ENCODE measurements around the gene TTBK1. TPM values are rescaled to one million over a fixed set of nuclear protein-coding genes. Genes with fewer than 3 reads are reported as not detected.

The TTBK1 gene
- total and polyA plus RNA-seq, 5 donors from 2014 or later = 0.22 TPM; not detected in 4

GRCh38 chr6:43271103-43271815 is 28.0 kb downstream of the TTBK1 start:
- no peak for DNase-seq
- no peak overlapping the region for H3K4me3 ChIP-seq (ENCODE audit: low read depth, low read length)
- Mint-ChIP-seq H3K27me3 (peaks cover 29% of the 10 kb centered on the region), H3K4me1 (peaks cover 0 to 18% (median 6%) of the 10 kb centered on the region in 4 donors), H3K9me3 (no peaks in the 10 kb centered on the region), H3K36me3 (no peaks in the 10 kb centered on the region), H3K27ac (no peak overlapping the region), H3K4me3 (peak overlapping the region in 2 of 4 donors; percentile 36 to 45)
- H3K9me3 ChIP-seq (ENCODE audit: control insufficient read depth in 2 of 2, low read length in 2 of 2) = no peaks in the 10 kb centered on the region
- ATAC-seq (ENCODE audit: low read depth in 2 of 2) = no peak
- peaks cover 25% of the 10 kb centered on the region for H3K4me1 ChIP-seq (ENCODE audit: control insufficient read depth, insufficient read depth, low read length, poor library complexity, severe bottlenecking)
- no peaks in the 10 kb centered on the region for H3K27me3 ChIP-seq (ENCODE audit: control insufficient read depth, insufficient read depth, low read length)
- H3K27ac ChIP-seq (ENCODE audit: insufficient read depth, low read length, poor library complexity, severe bottlenecking) = no peak overlapping the region
- no peaks in the 10 kb centered on the region for H3K36me3 ChIP-seq (ENCODE audit: control insufficient read depth, insufficient read depth, low read length)

DNA sequence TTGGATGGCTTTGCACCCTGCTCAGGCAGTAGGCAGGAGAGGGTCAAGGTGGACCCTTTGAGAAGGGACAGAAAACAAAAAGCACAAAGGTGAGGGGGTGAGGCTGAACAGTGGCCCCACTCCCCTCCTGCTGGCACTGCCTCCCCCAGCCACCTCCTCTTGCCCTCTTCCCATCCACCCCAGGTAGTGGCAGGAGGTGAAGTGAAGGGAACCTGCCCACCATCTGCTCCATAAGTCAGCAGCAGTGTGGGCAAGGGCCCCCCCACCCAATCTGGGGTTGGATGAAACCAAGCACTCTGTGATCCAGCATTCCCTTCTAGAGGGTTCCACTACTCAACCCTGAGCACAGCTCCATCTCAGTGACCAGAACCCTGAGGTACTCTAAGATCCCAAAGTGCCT is 28.7 kb downstream of the TTBK1 start:
- H3K4me1 ChIP-seq (ENCODE audit: control insufficient read depth, insufficient read depth, low read length, poor library complexity, severe bottlenecking) = peaks cover 29% of the 10 kb centered on the region
- H3K27me3 ChIP-seq (ENCODE audit: control insufficient read depth, insufficient read depth, low read length) = peaks cover 3% of the 10 kb centered on the region
- Mint-ChIP-seq H3K27ac (no peak overlapping the region), H3K4me3 (peak overlapping the region in 2 of 4 donors; percentile 61 to 70), H3K4me1 (peaks cover 0 to 23% (median 7%) of the 10 kb centered on the region in 4 donors), H3K9me3 (no peaks in the 10 kb centered on the region), H3K27me3 (peaks cover 36% of the 10 kb centered on the region), H3K36me3 (no peaks in the 10 kb centered on the region)
- DNase-seq (no peak), ATAC-seq (ENCODE audit: low read depth in 2 of 2) (no peak)
- no peaks in the 10 kb centered on the region for H3K36me3 ChIP-seq (ENCODE audit: control insufficient read depth, insufficient read depth, low read length)
- no peaks in the 10 kb centered on the region for H3K9me3 ChIP-seq (ENCODE audit: control insufficient read depth in 2 of 2, low read length in 2 of 2)
- no peak overlapping the region for H3K27ac ChIP-seq (ENCODE audit: insufficient read depth, low read length, poor library complexity, severe bottlenecking)
- no peak overlapping the region for H3K4me3 ChIP-seq (ENCODE audit: low read depth, low read length)

GRCh38 chr6:43273707-43274106 is 30.4 kb downstream of the TTBK1 start:
- no peak overlapping the region for H3K27ac Mint-ChIP-seq
- peak overlapping the region; percentile 16 to 73 (median 66) for H3K4me3 Mint-ChIP-seq
- peaks cover 41% of the 10 kb centered on the region for H3K27me3 Mint-ChIP-seq

DNA sequence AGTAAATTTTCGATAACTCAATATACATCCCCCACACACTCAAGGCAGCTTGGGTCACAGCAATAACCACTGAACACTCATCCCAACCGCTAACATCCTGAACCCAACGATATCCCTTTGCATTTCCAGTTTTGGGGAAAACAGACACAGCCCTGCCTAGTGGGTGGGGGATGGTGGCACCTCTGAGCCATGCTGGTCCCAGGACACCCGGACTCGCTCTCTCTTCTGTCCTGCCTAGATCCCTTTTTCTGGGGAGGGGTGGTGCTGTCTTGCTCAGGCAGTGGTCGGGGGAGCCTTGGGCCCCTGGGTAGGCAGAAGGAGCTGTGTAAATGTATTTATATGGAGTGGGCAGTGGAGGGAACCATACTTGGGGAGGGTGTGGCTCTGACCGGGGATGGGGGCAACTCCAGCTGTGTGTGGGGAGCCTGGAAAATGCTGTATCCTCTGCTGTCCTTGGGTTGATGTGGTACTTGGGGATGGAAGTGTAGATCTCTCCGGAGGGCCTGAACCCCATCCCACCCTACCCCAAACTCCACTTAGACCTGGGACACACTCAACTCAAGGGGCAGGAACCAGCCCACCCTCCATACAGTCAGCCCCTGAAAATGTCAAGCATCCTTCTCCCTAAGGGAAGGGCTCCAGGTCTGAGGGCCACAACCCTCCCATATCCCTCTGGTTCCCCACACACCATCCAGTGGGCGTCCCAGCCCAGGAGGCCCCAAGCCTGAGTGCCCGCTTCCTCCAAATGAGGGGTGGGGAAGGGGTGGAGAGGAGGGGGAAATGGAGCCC is 31.0 kb downstream of the TTBK1 start:
- Histone ChIP-seq H3K27me3 (ENCODE audit: control insufficient read depth, insufficient read depth, low read length) (peaks cover 3% of the 10 kb centered on the region), H3K4me1 (ENCODE audit: control insufficient read depth, insufficient read depth, low read length, poor library complexity, severe bottlenecking) (peaks cover 26% of the 10 kb centered on the region), H3K9me3 (ENCODE audit: control insufficient read depth in 2 of 2, low read length in 2 of 2) (no peaks in the 10 kb centered on the region), H3K27ac (ENCODE audit: insufficient read depth, low read length, poor library complexity, severe bottlenecking) (no peak overlapping the region), H3K4me3 (ENCODE audit: low read depth, low read length) (no peak overlapping the region), H3K36me3 (ENCODE audit: control insufficient read depth, insufficient read depth, low read length) (no peaks in the 10 kb centered on the region)
- no peak for DNase-seq
- Mint-ChIP-seq H3K9me3 (no peaks in the 10 kb centered on the region), H3K4me3 (peak overlapping the region; percentile 70 to 81 (median 75)), H3K36me3 (no peaks in the 10 kb centered on the region), H3K27ac (peak overlapping the region in 1 of 3 donors; percentile 59), H3K27me3 (peaks cover 43% of the 10 kb centered on the region), H3K4me1 (peaks cover 0 to 19% (median 7%) of the 10 kb centered on the region in 4 donors)
- ATAC-seq (ENCODE audit: low read depth in 2 of 2) = no peak

More at GRCh38 chr6:43273707-43274106, 30.4 kb downstream of the TTBK1 start:
- Histone ChIP-seq H3K9me3 (ENCODE audit: control insufficient read depth in 2 of 2, low read length in 2 of 2) (no peaks in the 10 kb centered on the region), H3K4me1 (ENCODE audit: control insufficient read depth, insufficient read depth, low read length, poor library complexity, severe bottlenecking) (peaks cover 29% of the 10 kb centered on the region), H3K4me3 (ENCODE audit: low read depth, low read length) (no peak overlapping the region), H3K27me3 (ENCODE audit: control insufficient read depth, insufficient read depth, low read length) (peaks cover 3% of the 10 kb centered on the region), H3K27ac (ENCODE audit: insufficient read depth, low read length, poor library complexity, severe bottlenecking) (no peak overlapping the region), H3K36me3 (ENCODE audit: control insufficient read depth, insufficient read depth, low read length) (no peaks in the 10 kb centered on the region)
- no peak for DNase-seq
- Mint-ChIP-seq H3K9me3 (no peaks in the 10 kb centered on the region), H3K36me3 (no peaks in the 10 kb centered on the region), H3K4me1 (peaks cover 0 to 25% (median 7%) of the 10 kb centered on the region in 4 donors)
- ATAC-seq (ENCODE audit: low read depth in 2 of 2) = no peak

- peak overlapping the region in 1 of 3 donors; percentile 78 for H3K27ac Mint-ChIP-seq
- H3K36me3 Mint-ChIP-seq = no peaks in the 10 kb centered on the region
- no peaks in the 10 kb centered on the region for H3K36me3 ChIP-seq (ENCODE audit: control insufficient read depth, insufficient read depth, low read length)
- H3K4me3 ChIP-seq (ENCODE audit: low read depth, low read length) = no peak overlapping the region
- DNase-seq = peak in 2 of 3 donors; percentile 19 to 25
- H3K27me3 ChIP-seq (ENCODE audit: control insufficient read depth, insufficient read depth, low read length) = peaks cover 3% of the 10 kb centered on the region
- no peaks in the 10 kb centered on the region for H3K9me3 Mint-ChIP-seq
- H3K4me1 Mint-ChIP-seq = peaks cover 0 to 19% (median 7%) of the 10 kb centered on the region in 4 donors
- peaks cover 19% of the 10 kb centered on the region for H3K4me1 ChIP-seq (ENCODE audit: control insufficient read depth, insufficient read depth, low read length, poor library complexity, severe bottlenecking)
- ATAC-seq (ENCODE audit: low read depth in 2 of 2) = peak in 1 of 2 donors; percentile 22
- peaks cover 48% of the 10 kb centered on the region for H3K27me3 Mint-ChIP-seq
- no peak overlapping the region for H3K27ac ChIP-seq (ENCODE audit: insufficient read depth, low read length, poor library complexity, severe bottlenecking)
- peak overlapping the region; percentile 60 to 88 (median 82) for H3K4me3 Mint-ChIP-seq
- no peaks in the 10 kb centered on the region for H3K9me3 ChIP-seq (ENCODE audit: control insufficient read depth in 2 of 2, low read length in 2 of 2)
Observed at GRCh38 chr6:43274916-43275597, 31.8 kb downstream of the TTBK1 start.

DNA sequence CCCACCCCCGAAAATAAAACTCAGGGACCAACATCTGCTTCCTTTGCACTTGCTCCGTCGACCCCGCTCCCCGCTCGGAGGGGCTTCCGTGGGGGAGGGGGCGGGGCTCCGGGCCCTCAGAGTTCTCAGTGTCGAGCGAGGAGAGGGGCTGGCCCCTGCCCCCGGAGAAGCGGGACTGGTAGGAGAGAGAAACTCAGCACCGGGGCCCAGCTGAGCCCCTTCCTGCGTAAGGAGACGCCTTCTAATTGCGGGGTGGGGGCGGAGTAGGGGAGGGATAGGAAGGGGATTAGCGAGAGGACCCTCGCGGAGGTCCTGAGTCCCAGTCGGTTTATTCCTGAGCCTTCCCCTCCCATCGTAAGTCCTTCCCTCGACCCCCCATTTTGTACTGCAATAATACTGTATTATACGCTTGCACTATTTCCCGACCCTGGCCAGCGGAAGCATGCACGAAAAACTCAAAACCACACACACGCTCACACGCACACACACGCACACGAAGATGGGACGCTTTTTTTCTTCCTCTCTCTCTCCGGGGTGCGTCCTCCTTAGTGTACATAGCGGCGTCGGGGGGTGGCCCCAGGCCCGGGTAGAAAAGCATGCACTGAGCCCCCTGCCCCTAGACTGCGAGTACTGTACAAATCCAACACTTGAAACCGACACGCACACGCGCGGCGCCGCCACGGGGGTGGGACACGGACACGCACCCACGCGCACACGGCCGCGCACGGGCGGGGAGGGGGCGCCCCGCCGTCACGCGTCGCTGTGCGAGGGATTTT is 32.7 kb downstream of the TTBK1 start:
- H3K9me3 ChIP-seq (ENCODE audit: control insufficient read depth in 2 of 2, low read length in 2 of 2) = no peaks in the 10 kb centered on the region
- no peaks in the 10 kb centered on the region for H3K36me3 Mint-ChIP-seq
- H3K4me1 ChIP-seq (ENCODE audit: control insufficient read depth, insufficient read depth, low read length, poor library complexity, severe bottlenecking) = peaks cover 19% of the 10 kb centered on the region
- H3K27ac Mint-ChIP-seq = peak overlapping the region; percentile 10 to 77 (median 62)
- no peak overlapping the region for H3K27ac ChIP-seq (ENCODE audit: insufficient read depth, low read length, poor library complexity, severe bottlenecking)
- peak in 2 of 3 donors; percentile 62 to 74 for DNase-seq
- H3K36me3 ChIP-seq (ENCODE audit: control insufficient read depth, insufficient read depth, low read length) = no peaks in the 10 kb centered on the region
- peaks cover 3% of the 10 kb centered on the region for H3K27me3 ChIP-seq (ENCODE audit: control insufficient read depth, insufficient read depth, low read length)
- H3K9me3 Mint-ChIP-seq = no peaks in the 10 kb centered on the region
- peak overlapping the region; percentile 51 for H3K4me3 ChIP-seq (ENCODE audit: low read depth, low read length)
- H3K4me1 Mint-ChIP-seq = peaks cover 0 to 16% (median 6%) of the 10 kb centered on the region in 4 donors
- ATAC-seq (ENCODE audit: low read depth in 2 of 2) = peak; percentile 63 to 67
- peak overlapping the region; percentile 60 to 88 (median 82) for H3K4me3 Mint-ChIP-seq
- H3K27me3 Mint-ChIP-seq = peaks cover 51% of the 10 kb centered on the region
